K562 (cell line): ENCODE data around the gene SCG3. TPM values are rescaled to one million over a fixed set of nuclear protein-coding genes. Genes with fewer than 3 reads are reported as not detected.
"Not testable (repeated sequence)": the region's sequence is repeated elsewhere in the genome, so short reads cannot be mapped to it uniquely, and the experiment has no call there.

Experiments used
- ATAC-seq: fragments of 200-7000 bp; cut with Tn5 transposase; 3 replicates; pipeline ENCODE4 v1.9.1; 2020; ENCODE audit warnings: moderate library complexity
- BruUV-seq: library from RNA; stranded (reverse); fragments of 400-500 nt; replicated peaks from 2 replicates; lab custom pipeline; 2021; lab: Mats Ljungman, UMichigan
- CTCF ChIA-PET: fragments of 300-600 bp; formaldehyde crosslinking; extraction: SDS; loops from one replicate; lab custom pipeline; 2021; ENCODE audit warnings: low intra/inter-chr PET ratio; lab: Yijun Ruan, JAX
- POLR2A ChIA-PET: fragments of 300-600, 350-650 bp; sonication (Branson Sonifier 250); formaldehyde crosslinking; extraction: SDS; loops from one replicate; lab custom pipeline; 2021; ENCODE audit warnings: antibody characterized with exemption, inconsistent platforms; lab: Yijun Ruan, JAX
- DNase-seq, 4 experiments: peaks; one replicate each; pipeline versions ENCODE4 v3.0.0 to v3.0.0-alpha.2; 2011 to 2018; ENCODE audit warnings: low spot score in 3 of 4, mixed read lengths in 3 of 4; ENCODE audit errors: extremely low read depth in 1 of 4
- FAIRE-seq: peaks from 2 replicates; lab custom pipeline; 2011; peaks lifted over from hg19 to GRCh38; lab: Jason Lieb, UNC
- H2AFZ ChIP-seq: 2 replicates; pipeline ENCODE4 v1.6.0; 2011; ENCODE audit warnings: low read depth, low read length, control low read depth, inconsistent platforms
- H3K27ac ChIP-seq: fragments of 200-600 bp; 3 replicates; pipeline ENCODE4 v1.8.0; 2011; ENCODE audit warnings: low read depth, mild to moderate bottlenecking, control low read depth, inconsistent platforms, low read length, moderate library complexity, mixed read lengths; ENCODE audit errors: extremely low read depth
- H3K27me3 ChIP-seq, 2 experiments: fragments of 300-600 bp in 1 of 2; 2 replicates in 1 of 2; 3 replicates in 1 of 2; pipeline versions ENCODE4 v1.6.0 to v1.8.0; 2011; ENCODE audit warnings: inconsistent platforms in 2 of 2, low read length in 2 of 2, mild to moderate bottlenecking in 1 of 2, mixed read lengths in 1 of 2, moderate library complexity in 1 of 2; ENCODE audit not compliant: control insufficient read depth in 2 of 2, insufficient read depth in 2 of 2
- H3K36me3 ChIP-seq: fragments of 300-600 bp; 3 replicates; pipeline ENCODE4 v1.8.0; 2011; ENCODE audit warnings: mild to moderate bottlenecking, low read length, inconsistent platforms; ENCODE audit not compliant: control insufficient read depth, insufficient read depth
- H3K4me1 ChIP-seq, 2 experiments: fragments of 200-600 bp in 1 of 2; replicated peaks in 1 of 2; 2 replicates in 1 of 2; 3 replicates in 1 of 2; pipeline versions ENCODE4 v1.5.1 to v1.8.0; 2011; ENCODE audit warnings: inconsistent platforms in 2 of 2, low read length in 2 of 2, mild to moderate bottlenecking in 1 of 2, mixed read lengths in 1 of 2, moderate library complexity in 1 of 2; ENCODE audit not compliant: control insufficient read depth in 2 of 2, insufficient read depth in 2 of 2
- H3K4me2 ChIP-seq: 2 replicates; pipeline ENCODE4 v1.6.1; 2011; ENCODE audit warnings: low read length, control low read depth, inconsistent platforms, mixed read lengths; ENCODE audit not compliant: insufficient read depth
- H3K4me3 ChIP-seq: fragments of 200-600 bp; sonication (generic), shearing (Covaris generic); 2 replicates; pipeline ENCODE4 v1.5.1; 2016; ENCODE audit warnings: control low read depth, inconsistent platforms
- H3K79me2 ChIP-seq: fragments of 200-600 bp; 3 replicates; pipeline ENCODE4 v1.8.0; 2011; ENCODE audit warnings: low read length, inconsistent platforms; ENCODE audit not compliant: control insufficient read depth, insufficient read depth
- H3K9ac ChIP-seq, 2 experiments: 2 replicates each; pipeline versions ENCODE4 v1.6.0 to v1.6.1; 2011; ENCODE audit warnings: low read depth in 2 of 2, low read length in 2 of 2, control low read depth in 1 of 2, inconsistent platforms in 1 of 2, mild to moderate bottlenecking in 1 of 2, mixed read lengths in 1 of 2; ENCODE audit not compliant: insufficient read depth in 1 of 2
- H3K9me1 ChIP-seq: one replicate; pipeline ENCODE4 v1.6.0; 2011; ENCODE audit warnings: inconsistent platforms, mild to moderate bottlenecking, low read length, moderate library complexity; ENCODE audit not compliant: control insufficient read depth, insufficient read depth
- H3K9me3 ChIP-seq: replicated peaks from 2 replicates; pipeline ENCODE4 v1.5.1; 2011; ENCODE audit warnings: low read depth, low read length, inconsistent platforms; ENCODE audit not compliant: control insufficient read depth, insufficient read depth
- H4K20me1 ChIP-seq: replicated peaks from 2 replicates; pipeline ENCODE4 v1.6.1; 2011; ENCODE audit warnings: low read length, inconsistent platforms, mixed read lengths; ENCODE audit not compliant: control insufficient read depth, insufficient read depth
- ARID2 ChIP-seq: fragments of 450-650 bp; IDR thresholded peaks from 2 replicates; pipeline ENCODE4 v1.6.1; 2017; ENCODE audit warnings: antibody characterized with exemption, mild to moderate bottlenecking
- CEBPB ChIP-seq: fragments of 450-650 bp; IDR thresholded peaks from 2 replicates; pipeline ENCODE4 v1.6.1; 2016; ENCODE audit warnings: missing genetic modification characterization, missing compliant biosample characterization
- HDAC3 ChIP-seq: fragments of 450-650 bp; IDR thresholded peaks from 2 replicates; pipeline ENCODE4 v1.6.1; 2018; ENCODE audit warnings: borderline replicate concordance, mild to moderate bottlenecking, moderate library complexity; ENCODE audit not compliant: partially characterized antibody
- ILK ChIP-seq: fragments of 450-650 bp; IDR thresholded peaks from 2 replicates; pipeline ENCODE4 v1.6.1; 2016; ENCODE audit warnings: missing genetic modification characterization, low read depth, mild to moderate bottlenecking, missing compliant biosample characterization, moderate library complexity, borderline replicate concordance
- NFYB ChIP-seq: IDR thresholded peaks from 2 replicates; pipeline ENCODE4 v1.6.1; 2011; ENCODE audit warnings: mild to moderate bottlenecking, moderate library complexity; ENCODE audit not compliant: insufficient read length; ENCODE audit errors: extremely low read depth
- RBM25 ChIP-seq: fragments of 200-400 bp; formaldehyde crosslinking; IDR thresholded peaks from 2 replicates; pipeline ENCODE4 v1.6.1; 2018; ENCODE audit warnings: low read length, low read depth, moderate library complexity; ENCODE audit not compliant: severe bottlenecking
- RUNX1 ChIP-seq: sonication (generic); IDR thresholded peaks from 2 replicates; pipeline ENCODE4 v1.6.1; 2016; ENCODE audit warnings: antibody characterized with exemption, low read depth
- ZNF589 ChIP-seq: fragments of 200-800 bp; sonication (Bioruptor generic); IDR thresholded peaks from 2 replicates; pipeline ENCODE4 v1.6.1; 2016; ENCODE audit warnings: low read depth, missing genetic modification characterization, missing compliant biosample characterization
- WGBS: fragments of 100-300 bp; shearing (Covaris generic); methylation state at CpG from one replicate; pipeline ENCODE4 v1.1.6; 2016; ENCODE audit warnings: low coverage, mixed read lengths; ENCODE audit not compliant: insufficient coverage; ENCODE audit errors: missing lambda C conversion rate; 5-methylcytosine and 5-hydroxymethylcytosine counted together
- in situ Hi-C: fragments of 300-500 bp; cut with MboI; formaldehyde crosslinking; loops from 4 replicates; pipeline ENCODE4 v1.15.0; 2018; ENCODE audit warnings: inconsistent platforms, mixed read lengths
- intact Hi-C: fragments of 100-400 bp; cut with micrococcal nuclease; formaldehyde crosslinking; loops from 2 replicates; pipeline ENCODE4 v1.14.2; 2022
- polyA plus RNA-seq, 8 experiments: library from polyadenylated mRNA; depleted of rRNA in 4 of 8; stranded (reverse) in 5 of 8; unstranded in 3 of 8; fragments of >200 nt; fragmentation: Nextera tagmentation in 2 of 8; fragmentation: Illumina TruSeq in 1 of 8; extraction: Ambion mirVana in 2 of 8; extraction: Trizol in 1 of 8; gene quantifications; 2 replicates each; pipeline versions ENCODE4 v1.2.1 to v1.2.3, GENCODE V29; 2011 to 2014; ENCODE audit warnings: inconsistent platforms in 1 of 8, missing spikeins in 1 of 8
- total RNA-seq, 7 experiments: library from RNA; depleted of rRNA in 6 of 7; stranded (reverse); fragments of >200 nt in 6 of 7; fragmentation: Illumina TruSeq in 2 of 7; extraction: Trizol in 2 of 7; gene quantifications; 2 replicates each; pipeline versions ENCODE4 v1.2.1 to v1.2.3, GENCODE V29; 2011 to 2021; ENCODE audit warnings: low replicate concordance in 1 of 7
- TF ChIP-seq, protein P1 (sequence below): fragments of 450-650 bp; IDR thresholded peaks from 2 replicates; pipeline ENCODE4 v1.6.1; 2016

The SCG3 gene
- total and polyA plus RNA-seq, 9 of the 15 experiments (the other 6 are each of a cell fraction or from before 2014, with no cell fraction given), result 13.0 to 43.8 (median 21.0) TPM

DNA sequence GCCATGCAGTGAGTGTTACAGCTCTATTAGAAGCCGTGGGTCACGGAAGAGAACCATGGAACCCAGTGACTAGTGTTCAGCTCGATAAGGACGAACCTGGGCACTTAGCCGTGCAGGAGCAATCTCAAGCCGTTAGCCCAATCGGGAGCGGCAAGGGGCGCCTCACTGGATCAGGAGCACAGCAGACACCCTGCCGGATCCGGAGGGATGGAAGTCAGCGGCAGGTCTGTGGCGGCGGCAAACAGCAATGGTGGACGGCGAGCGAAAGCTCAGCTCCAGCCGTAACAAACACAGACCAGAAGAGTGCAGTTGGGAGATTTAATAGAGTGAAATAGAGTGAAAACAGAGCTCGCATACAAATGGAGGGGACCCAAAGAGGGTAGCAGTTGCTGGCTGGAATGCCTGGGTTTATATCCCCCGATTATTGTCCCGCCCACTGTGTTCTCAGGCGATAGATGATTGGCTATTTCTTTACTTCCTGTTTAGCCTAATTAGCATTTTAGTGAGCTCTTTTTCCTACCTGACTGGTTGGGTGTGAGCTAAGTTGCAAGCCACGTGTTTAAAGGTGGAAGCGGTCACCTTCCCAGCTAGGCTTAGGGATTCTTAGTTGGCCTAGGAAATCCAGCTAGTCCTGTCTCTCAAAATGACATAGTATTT, 25.8 kb upstream of the SCG3 start:
- 90% methylated on average over 24 of the region's 24 CpGs for WGBS
- not testable (repeated sequence) for H3K36me3 ChIP-seq
- peaks cover 11 to 27% of the 10 kb centered on the region in 2 experiments for H3K4me1 ChIP-seq
- TF ChIP-seq, protein P1, sequence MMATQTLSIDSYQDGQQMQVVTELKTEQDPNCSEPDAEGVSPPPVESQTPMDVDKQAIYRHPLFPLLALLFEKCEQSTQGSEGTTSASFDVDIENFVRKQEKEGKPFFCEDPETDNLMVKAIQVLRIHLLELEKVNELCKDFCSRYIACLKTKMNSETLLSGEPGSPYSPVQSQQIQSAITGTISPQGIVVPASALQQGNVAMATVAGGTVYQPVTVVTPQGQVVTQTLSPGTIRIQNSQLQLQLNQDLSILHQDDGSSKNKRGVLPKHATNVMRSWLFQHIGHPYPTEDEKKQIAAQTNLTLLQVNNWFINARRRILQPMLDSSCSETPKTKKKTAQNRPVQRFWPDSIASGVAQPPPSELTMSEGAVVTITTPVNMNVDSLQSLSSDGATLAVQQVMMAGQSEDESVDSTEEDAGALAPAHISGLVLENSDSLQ, result peak; percentile 33; the same call in 1 of the 2 replicates
- TF ChIP-seq, all 486 proteins: peak for 1; not testable (repeated sequence) for 485
- H3K4me3 ChIP-seq, H3K4me2 ChIP-seq, ATAC-seq, H3K27me3 ChIP-seq, H3K9me1 ChIP-seq, H4K20me1 ChIP-seq, CTCF ChIA-PET, H3K79me2 ChIP-seq, DNase-seq, intact Hi-C loops, H2AFZ ChIP-seq, H3K9me3 ChIP-seq, H3K9ac ChIP-seq, in situ Hi-C loops, H3K27ac ChIP-seq, BruUV-seq, FAIRE-seq: not testable (repeated sequence)
- POLR2A ChIA-PET, result interaction anchor here (0.6 to 1.7 kb wide), 3 partner anchors 53 to 229 kb away, joined by 3 to 6 read pairs (median 4); no protein-coding TSS in a partner anchor

DNA sequence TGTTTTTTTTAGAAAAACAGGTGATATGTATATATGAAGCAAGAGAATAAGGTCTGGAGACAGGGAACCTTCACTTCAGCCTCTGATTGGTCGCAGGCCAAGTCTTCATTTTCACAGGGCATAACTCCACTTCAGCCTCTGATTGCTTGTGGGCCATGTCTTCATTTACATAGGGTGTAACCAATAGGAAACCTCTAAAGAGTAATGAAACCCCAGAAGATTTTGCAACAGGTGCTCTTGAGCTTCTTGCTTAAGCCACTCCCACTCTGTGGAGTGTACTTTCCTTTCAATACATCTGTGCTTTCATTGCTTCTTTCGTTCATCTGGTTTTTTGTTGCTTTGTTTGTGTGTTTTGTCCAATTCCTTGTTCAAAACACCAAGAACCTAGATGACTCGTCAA, 22.6 kb upstream of the SCG3 start:
- Histone ChIP-seq H3K79me2 (no peaks in the 10 kb centered on the region), H3K9me3 (no peaks in the 10 kb centered on the region), H3K4me1 (peaks cover 0 to 3% of the 10 kb centered on the region in 2 experiments; a peak in 1 of 5 replicates), H4K20me1 (no peaks in the 10 kb centered on the region), H2AFZ (0 out of 2 replicates have a peak overlapping the region, but pooled peaks have one; percentile 42), H3K4me2 (no peak overlapping the region), H3K27ac (no peak overlapping the region), H3K27me3 (no peaks in the 10 kb centered on the region), H3K4me3 (no peak overlapping the region), H3K9ac (no peak overlapping the region), H3K36me3 (no peaks in the 10 kb centered on the region), H3K9me1 (no peaks in the 10 kb centered on the region)
- no TSS peak for BruUV-seq
- intact Hi-C loops (no loop called here), in situ Hi-C loops (no loop called here)
- ChIA-PET POLR2A (interaction anchor here (0.6 to 1.4 kb wide), 4 partner anchors 9 to 404 kb away, joined by 3 to 6 read pairs (median 4); no protein-coding TSS in a partner anchor), CTCF (no interaction called here)
- TF ChIP-seq ZNF589 (no peak), NFYB (peak; percentile 40), CEBPB (tag) (peak; percentile 86), ILK (tag) (no peak), HDAC3 (no peak), RUNX1 (no peak), RBM25 (peak; percentile 19), ARID2 (no peak)
- 42% methylated on average over 3 of the region's 3 CpGs for WGBS
- ATAC-seq (peak; percentile 99), DNase-seq (peak in 2 of 4 experiments; percentile 31 to 43), FAIRE-seq (peak; percentile 72)
